ENCODE measurements around the gene SSTR3. TPM values are rescaled to one million over a fixed set of nuclear protein-coding genes. Genes with fewer than 3 reads are reported as not detected.

Gene SSTR3
- total and polyA plus RNA-seq, 2 of the 13 experiments (the other 11 are each of a cell fraction or from before 2014, with no cell fraction given) = 0.08 to 0.64 TPM

DNA sequence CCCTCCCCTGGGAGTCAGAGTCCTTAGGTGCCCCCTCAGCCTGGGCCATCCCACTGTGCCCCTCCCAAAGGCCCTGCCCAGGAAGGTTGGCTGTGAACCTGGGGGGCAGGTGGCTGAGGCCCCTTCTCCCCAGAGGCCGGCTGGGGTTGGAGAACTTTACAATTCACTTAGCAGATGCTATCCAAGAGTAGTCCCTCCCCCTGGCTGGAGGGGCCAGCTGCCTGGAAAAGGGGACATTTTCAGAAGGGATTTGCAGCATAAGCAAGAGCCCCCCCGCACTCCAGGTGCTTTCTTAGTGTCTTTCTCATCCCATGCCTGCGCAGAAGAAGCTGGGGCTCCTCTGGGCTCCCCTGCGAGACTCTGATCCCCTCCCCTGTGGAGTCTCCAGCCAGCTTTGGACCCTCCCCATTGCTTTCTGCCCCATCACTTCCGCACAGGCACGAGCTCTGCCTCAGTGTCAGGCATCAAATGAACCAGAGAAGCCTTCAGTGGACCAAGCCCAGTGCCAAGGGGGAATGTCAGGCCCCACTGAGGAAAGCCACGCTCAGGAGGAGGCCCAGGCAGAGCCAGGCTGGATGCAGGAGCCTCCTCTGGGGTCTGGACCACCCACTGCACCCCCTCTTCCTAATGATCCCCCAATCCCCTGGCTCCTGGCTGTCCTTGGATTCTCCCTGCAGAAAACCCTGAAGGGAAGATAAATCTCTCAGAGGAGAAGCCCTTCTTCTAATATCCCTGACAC, 3.7 kb downstream of the SSTR3 start:
- Histone ChIP-seq H3K27ac (ENCODE audit: extremely low read length, insufficient read depth, low read length) (no peak overlapping the region), H3K4me2 (ENCODE audit: low read depth, low read length) (no peak overlapping the region), H3K36me3 (replicated peaks in 1 of 2; ENCODE audit: control insufficient read depth in 1 of 2, insufficient read depth in 2 of 2, low read length in 2 of 2) (no peaks in the 10 kb centered on the region), H3K79me2 (ENCODE audit: insufficient read depth, low read length) (no peaks in the 10 kb centered on the region), H2AFZ (ENCODE audit: low read length) (no peak overlapping the region), H3K4me3 (replicated peaks in 1 of 3; ENCODE audit: insufficient read depth in 1 of 3, low read depth in 2 of 3, low read length in 3 of 3) (no peak overlapping the region), H3K27me3 (ENCODE audit: control insufficient read depth in 1 of 2, insufficient read depth in 2 of 2, low read length in 2 of 2) (peaks cover 0 to 17% of the 10 kb centered on the region in 2 experiments; a peak in 3 of 5 replicates), H4K20me1 (ENCODE audit: insufficient read depth, low read length) (no peaks in the 10 kb centered on the region), H3K4me1 (ENCODE audit: insufficient read depth, low read length) (peaks cover 28% of the 10 kb centered on the region), H3K9me3 (ENCODE audit: low read length) (no peaks in the 10 kb centered on the region), H3K9ac (ENCODE audit: insufficient read depth, low read depth, low read length) (no peak overlapping the region)
- FAIRE-seq = no peak
- POLR2A ChIA-PET = no interaction called here
- no TSS peak for BruUV-seq (replicated peaks)
- WGBS (ENCODE audit: low lambda C conversion rate) = 39% methylated on average over 4 of the region's 7 CpGs
- intact Hi-C loops (cut with micrococcal nuclease; ENCODE audit: unreplicated experiment) (no loop called here), in situ Hi-C loops (cut with HindIII; ENCODE audit: extremely low pct_ligation_motif_present, low pct_unique_long_range_greater_than_20kb) (no loop called here)
- ATAC-seq = no peak
- CTCF ChIA-PET (ENCODE audit: low intra/inter-chr PET ratio, low total read pairs) = no interaction called here
- TF ChIP-seq, protein P1, sequence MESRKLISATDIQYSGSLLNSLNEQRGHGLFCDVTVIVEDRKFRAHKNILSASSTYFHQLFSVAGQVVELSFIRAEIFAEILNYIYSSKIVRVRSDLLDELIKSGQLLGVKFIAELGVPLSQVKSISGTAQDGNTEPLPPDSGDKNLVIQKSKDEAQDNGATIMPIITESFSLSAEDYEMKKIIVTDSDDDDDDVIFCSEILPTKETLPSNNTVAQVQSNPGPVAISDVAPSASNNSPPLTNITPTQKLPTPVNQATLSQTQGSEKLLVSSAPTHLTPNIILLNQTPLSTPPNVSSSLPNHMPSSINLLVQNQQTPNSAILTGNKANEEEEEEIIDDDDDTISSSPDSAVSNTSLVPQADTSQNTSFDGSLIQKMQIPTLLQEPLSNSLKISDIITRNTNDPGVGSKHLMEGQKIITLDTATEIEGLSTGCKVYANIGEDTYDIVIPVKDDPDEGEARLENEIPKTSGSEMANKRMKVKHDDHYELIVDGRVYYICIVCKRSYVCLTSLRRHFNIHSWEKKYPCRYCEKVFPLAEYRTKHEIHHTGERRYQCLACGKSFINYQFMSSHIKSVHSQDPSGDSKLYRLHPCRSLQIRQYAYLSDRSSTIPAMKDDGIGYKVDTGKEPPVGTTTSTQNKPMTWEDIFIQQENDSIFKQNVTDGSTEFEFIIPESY (CRISPR knock-in tag; IDR thresholded peaks at IDR 0.05) = no peak
- TF ChIP-seq MED8 (CRISPR knock-in tag; IDR thresholded peaks at IDR 0.05; ENCODE audit: insufficient replicate concordance) = no peak
- TF ChIP-seq, protein P2, sequence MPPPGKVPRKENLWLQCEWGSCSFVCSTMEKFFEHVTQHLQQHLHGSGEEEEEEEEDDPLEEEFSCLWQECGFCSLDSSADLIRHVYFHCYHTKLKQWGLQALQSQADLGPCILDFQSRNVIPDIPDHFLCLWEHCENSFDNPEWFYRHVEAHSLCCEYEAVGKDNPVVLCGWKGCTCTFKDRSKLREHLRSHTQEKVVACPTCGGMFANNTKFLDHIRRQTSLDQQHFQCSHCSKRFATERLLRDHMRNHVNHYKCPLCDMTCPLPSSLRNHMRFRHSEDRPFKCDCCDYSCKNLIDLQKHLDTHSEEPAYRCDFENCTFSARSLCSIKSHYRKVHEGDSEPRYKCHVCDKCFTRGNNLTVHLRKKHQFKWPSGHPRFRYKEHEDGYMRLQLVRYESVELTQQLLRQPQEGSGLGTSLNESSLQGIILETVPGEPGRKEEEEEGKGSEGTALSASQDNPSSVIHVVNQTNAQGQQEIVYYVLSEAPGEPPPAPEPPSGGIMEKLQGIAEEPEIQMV (CRISPR knock-in tag; IDR thresholded peaks at IDR 0.05; ENCODE audit: low read depth) = no peak
- DNase-seq (ENCODE audit: low spot score) = no peak
